ENCODE data around the gene NTN1.
A peak's percentile ranks its signal among the peaks of the same experiment; 100 is the strongest.
"Not testable (repeated sequence)": the region's sequence is repeated elsewhere in the genome, so short reads cannot be mapped to it uniquely, and the experiment has no call there.

Gene NTN1

DNA sequence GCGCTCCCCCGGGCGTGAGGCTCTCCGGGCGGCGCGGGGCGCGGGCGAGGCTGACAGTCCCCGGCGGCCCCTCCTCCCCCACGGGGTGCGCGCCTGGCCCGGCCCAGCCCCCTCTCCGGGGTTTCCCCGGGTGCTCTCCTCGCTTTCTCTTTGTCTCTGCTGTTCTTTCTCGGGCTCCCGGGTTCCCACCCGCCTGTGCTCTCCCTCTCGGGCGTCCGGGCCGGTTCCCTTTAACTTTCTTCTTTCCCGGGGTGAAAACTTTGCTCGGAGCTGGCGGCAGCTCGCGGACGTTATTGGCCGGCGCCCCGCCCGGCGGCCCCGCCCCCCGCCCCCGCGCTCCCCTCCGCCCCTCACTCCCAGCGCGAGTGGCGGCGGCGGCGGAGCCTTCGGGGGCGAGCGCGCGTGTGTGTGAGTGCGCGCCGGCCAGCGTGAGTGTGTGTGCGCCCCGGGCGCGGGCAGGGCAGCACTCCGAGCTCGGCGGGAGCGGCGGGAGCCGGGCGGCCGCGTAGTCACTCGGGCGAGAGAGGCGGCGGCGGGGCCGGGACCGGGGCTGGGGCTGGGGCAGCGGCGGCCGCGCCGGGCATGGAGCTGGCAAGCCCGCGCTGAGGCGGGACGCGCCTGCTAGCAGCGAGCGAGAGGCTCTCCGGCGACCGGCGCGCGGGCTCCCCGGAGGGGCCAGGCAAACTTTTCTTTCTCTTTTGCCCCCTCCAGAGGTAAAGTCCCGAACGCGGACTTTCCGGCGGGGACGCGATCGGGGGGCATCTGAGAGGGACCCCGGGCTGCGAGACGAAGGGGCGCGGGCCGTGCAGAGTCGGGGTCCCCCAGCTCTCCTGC, at the start of gene NTN1:
Gene NTN1 (plus strand): TSS at position 353 of the 834 bp plus-strand sequence. CDS start 864 bp downstream, outside the sequence.
- DNase-seq, result peak; percentile 25 to 49 (median 34)

DNA sequence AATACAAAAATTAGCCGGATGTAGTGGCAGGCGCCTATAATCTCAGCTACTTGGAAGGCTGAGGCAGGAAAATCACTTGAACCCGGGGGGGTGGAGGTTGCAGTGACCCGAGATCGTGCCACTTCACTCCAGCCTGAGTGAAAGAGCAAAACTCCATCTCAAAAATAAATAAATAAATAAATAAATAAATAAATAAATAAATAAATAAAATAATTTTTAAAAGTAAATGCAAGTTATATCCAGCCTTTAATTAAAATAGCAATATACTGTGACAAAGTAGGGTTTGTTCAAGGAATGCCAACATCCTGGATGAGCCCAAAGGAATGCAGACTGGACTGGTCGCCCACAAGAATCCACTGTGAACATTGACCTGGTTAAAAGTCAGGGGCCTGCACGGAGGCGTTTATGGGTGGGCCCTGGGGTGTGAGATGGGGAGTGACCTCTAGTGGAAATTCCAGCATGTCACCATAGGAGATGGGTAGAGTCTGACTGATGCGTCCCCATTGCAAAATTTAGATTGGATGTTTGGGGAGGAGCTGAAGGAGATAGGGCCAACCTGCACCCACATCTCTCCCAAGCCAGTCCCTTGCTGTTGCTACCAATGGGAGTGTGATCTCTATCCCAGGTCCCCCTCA, 46.1 kb upstream of the NTN1 start:
- DNase-seq, result no peak

DNA sequence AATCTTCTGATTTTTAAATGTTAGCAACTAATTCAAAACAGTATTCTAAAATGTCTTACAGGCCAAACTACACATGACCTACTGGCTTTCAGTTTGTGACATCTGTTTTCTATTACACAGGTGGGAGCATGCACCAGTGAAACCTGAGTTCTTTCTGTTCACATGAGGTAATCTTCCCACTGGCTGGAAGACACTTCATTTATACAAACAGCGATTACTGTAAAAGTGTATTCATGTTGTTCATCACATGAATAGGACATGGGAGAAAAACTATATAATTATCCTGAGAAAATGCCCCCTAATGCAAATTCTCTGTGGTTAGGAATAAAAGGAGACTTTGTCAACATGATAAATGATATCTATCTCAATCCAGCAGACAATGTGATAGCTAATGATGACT, 44.7 kb upstream of the NTN1 start:
- DNase-seq, result no peak

DNA sequence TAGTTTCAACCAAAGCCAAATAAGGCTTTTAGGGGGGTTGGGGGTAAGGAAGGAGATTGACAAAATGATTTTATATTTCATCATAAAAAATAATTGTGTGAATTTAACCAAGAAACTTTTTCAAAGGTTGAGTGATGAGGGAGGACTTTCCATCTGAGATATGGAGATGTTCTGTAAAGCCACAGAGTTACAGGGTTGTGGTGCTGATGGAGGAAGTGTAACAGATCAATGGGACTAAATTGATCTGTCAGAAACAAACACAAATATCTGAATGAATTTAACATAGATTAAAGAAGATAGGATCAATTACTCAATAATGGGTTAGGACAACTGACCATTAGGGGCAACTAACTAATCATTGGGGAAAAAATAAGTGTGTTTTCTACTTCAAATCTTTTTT, 41.6 kb upstream of the NTN1 start:
- no peak for DNase-seq

DNA sequence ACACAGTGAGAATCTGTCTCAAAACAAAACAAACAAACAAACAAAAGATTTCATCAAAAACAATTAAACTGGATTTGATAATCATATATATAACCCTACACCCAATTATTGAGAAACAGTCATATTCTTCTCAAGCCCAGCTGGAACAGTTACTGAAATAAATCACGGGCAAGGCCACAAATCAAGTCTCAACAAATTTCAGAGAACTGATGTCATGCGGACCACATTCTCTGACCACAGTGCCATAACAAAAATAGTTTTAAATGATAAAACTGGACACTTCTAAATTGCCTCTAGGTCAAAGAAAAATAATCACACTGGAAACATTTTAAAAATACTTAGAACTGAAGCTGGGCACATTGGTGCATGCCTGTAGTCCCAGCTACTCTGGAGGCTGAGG, 39.9 kb upstream of the NTN1 start:
- DNase-seq, result no peak

DNA sequence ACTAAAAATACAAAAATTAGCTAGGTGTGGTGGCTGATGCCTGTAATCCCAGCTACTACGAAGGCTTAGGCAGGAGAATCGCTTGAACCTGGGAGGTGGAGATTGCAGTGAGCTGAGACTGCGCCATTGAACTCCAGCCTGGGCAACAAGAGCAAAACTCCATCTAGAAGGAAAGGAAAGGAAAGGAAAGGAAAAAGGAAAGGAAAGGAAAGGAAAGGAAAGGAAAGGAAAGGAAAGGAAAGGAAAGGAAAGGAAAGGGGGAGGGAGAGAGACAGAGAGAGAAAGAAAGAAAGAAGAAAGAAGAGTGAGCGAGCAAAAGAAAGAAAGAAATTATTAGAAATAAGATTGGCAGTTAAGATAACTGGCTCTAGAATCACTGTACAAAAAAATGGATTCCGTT, 37.1 kb upstream of the NTN1 start:
- not testable (repeated sequence) for DNase-seq

DNA sequence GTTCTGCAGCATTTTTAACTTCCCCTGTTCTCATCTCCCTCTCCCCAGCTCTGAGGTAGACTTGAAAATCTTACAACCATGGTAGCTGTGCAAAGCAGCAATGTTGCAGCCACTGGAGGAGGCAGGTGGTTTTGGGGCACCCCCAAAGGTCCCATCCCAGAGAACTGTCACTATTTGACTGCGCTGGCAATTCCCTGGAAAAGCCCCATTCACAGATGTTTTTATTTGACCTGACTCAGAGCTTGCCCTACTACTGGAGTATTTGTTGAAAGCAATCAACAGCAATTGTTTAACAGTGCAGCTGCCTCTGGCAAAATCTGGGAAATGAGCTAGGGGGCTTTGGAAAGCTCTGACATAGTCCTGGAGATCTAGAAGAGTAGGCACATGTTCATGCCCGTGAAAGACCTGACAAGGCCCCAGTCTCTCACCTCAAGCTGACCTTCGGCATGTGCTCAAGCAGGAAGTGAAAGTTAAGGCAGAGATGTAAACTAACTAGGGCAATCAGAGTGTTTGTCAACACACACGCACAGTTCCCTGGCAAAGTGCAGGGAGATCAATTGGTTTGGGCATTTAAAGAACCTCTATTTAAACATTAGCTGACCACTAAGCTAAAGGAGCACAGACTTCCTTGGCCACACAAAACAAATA, 36.1 kb upstream of the NTN1 start:
- DNase-seq, result no peak

DNA sequence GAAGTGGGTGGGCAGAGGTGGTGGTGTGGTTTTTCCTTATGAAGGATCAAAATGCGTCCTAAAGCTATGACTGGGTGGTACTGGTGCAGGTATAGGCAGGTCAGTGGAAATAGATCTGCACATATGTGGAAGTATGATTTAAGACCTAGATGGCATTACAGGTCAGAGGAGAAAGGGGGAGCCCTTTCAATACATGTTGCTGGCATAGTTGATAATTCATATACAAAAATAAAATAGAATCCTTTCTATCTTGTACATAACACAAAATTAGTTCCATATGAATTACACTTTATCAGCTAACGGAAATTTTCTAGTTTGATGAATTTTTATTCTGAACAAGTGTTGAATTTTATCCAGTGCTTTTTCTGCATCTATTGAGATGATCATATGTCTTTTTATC, 35.0 kb upstream of the NTN1 start:
- DNase-seq, result no peak

DNA sequence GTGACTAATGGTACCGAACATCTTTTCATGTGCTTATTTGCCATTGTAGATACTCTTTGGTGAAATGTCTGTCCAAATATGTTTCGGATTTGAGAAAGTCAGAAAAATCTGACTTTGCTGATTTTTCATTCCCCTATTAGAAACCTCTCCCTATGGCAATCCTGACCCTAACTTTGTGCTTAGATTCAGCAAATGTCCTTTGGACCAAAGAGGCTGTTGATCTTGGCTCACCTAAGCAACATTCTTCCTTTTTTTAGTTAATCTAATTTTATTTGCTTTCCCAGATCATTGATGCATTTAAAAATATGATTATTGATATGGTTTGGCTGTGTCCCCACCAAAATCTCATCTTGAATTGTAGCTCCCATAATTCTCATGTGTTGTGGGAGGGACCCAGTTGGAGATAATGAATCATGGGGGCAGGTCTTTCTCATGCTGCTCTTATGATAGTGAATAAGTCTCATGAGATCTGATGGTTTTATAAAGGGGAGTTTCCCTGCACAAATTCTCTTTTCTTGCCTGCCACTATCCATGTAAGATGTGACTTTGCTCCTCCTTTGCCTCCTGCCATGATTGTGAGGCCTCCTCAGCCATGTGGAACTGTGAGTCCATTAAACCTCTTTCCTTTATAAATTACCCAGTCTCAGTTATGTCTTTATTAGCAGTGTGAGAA, 32.9 kb upstream of the NTN1 start:
- DNase-seq, result not testable (repeated sequence)

DNA sequence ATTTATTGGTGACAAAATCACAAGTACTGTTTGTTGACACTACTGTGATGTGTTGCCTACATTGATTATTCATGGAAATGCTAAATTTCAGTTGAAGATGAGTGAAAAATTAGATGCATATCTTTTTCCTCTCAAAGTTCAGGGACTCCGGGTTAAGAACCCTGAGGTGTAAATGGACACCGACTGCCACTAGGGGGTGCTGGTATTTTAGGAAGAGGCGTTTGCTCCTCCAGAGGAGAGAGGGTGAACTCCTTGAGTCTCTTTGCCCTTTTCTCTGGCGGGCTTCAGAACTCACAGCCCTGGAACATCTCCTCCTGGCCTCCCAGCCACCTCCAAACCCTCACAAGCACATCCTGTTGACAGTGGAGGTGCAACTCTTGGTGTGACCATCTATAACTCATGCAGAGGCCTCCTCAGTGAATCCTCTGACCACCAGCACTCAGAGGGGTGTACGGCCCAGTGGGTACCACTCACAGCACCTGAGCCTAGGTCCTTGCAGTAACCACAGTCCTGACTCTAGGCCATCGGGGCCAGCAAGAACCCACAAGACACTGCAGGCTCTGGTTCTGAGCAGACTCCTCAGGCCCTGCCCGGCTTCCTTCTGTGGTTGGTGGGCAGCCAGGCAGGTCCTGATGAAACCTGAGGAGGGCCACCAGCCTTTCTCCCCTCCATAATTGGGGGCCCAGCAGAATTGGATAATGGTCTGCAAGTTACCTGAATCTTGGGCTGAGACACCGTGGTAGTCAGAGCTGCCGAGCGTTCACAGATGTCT, 29.6 kb upstream of the NTN1 start:
- DNase-seq, result peak; percentile 15 to 70 (median 37)

DNA sequence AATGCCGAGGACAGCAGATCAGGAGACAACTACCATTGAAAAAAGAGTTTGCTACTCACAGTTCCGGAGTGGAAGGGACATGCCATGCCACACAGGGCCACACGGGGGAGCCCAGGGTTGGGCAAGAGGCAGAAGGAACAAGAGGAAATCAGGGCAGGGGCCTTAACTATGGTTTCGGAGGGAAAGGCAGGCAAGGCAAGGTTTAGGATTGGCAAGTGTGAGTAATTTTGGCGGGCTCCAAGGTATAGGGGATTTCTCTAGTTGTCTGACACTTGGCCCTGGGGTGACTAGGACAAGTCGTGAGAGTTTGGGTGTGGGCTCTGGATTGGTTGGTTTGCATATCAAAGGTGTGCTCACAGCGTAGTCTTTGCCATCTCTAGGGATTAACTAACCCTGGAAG, 27.0 kb upstream of the NTN1 start:
- DNase-seq, result peak in 3 of 6 experiments; percentile 31 to 43 (median 33)

DNA sequence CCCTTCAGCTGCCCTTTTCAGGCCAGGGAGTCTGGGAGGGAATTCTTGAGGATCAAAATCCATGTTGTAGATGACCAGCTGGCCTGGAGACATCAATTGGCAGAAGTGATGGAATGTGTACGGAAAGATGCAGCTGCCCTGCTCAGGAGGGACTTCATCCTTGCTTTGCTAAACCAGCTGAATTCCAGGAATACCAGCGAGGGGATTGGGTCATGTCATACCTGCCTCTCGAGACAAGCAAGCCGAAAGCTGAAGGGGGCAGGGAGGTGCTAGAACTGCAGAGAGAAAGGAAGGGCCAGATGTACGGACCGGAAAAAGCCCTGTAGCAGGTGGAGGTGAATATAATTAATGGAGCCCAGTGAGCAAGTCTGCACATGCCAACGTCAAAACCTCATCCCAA, 25.6 kb upstream of the NTN1 start:
- no peak for DNase-seq

DNA sequence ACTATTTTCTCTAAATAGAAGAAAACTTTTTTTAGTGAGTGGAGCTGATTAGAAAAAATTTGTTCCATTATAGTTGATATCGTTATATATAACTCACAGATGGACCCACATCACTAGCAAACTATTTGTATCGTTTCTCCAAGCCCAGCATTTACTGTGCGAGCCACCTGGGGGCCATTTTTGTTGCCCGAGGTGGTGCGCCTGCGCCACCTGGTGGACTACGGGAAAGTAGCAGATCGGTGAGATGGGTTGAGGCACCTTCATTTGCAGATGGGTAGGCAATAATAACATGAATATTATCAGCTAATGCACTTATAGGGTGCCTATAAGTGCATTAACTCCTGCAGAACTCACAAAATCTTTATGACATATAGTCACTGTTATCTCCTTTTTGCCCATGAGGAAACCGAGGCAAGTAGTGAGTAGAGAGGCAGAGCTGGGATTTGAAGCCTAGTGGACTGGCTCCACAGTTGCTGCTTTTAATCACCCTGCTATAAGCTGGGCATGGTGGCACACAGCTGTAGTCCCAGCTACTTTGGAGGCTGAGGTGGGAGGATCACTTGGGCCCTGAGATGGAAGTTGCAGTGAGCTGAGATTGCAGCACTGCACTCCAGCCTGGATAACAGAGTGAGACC, 23.2 kb upstream of the NTN1 start:
- peak; percentile 59 to 82 (median 65) for DNase-seq

DNA sequence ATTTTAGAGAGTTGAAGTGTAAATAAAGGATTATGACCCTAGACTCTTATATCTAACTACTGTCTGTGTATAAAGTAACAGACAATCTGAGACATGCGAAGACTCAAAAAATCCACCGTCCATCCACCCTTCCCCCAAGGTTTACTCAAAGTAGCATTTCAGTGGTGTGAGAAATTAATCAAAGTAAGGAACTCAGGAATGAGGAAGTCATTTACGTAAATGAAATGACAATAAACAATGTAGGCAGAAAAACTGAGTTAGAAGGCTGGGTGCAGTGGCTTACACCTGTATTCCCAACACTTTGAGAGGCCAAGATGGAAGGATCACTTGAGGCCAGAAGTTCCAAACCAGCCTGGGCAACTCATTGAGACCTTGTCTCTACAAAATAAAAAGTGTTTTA, 19.8 kb upstream of the NTN1 start:
- DNase-seq, result no peak

DNA sequence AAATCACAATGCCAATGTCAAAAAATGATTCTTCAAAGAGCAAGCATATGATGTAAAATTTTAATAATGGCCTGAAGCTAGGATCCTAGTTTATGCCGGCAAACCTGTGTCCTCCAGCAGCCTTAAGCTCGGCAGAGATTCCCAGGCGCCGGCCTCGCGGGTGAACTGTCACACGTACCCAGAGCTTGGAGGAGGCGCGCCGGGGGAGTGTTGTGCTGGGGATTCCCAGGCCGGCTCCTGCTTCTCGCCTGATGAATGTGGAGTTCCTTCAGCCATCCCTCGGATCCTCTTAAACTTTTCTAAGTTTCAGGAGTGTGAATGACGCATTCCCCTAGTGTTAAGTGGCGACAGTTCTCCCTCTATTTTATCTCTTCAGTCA, 19.1 kb upstream of the NTN1 start:
- DNase-seq, result no peak

DNA sequence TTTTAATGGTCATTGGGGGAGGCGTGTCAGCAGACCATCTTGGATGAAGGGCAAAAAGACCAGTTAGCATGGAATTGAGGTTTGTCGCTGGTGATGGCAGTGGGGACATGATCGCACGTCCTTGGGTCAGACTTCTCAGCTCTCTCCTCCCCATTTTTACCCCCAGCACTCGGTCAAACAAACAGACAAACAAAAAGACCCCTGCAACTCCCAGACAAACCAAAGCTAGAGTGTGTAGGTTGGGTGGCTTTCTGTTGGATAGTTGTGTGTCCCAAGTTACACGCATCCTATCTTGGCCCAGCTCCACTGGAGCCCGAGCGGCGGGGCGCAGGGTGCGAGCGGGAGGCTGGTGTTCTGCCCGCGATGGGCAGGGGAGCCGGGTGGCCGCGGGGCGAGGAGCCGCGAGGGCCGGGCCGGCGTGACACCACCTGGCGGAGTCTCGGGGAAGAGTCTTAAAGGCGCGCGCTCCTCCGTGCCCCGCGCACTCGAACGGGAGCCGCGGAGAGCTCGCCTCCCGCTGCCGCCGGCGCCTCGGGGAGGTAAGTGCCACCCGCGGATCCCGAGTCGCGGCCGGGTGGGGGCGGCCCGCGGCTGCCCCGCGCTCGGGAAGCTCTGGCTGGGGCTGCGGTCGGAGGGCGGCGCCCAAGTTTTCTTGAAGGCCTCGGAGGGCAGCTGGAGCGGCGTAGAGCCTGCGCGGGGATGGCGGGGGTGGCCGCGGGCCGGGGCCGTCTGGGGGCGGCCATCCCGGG, 18.5 kb upstream of the NTN1 start:
- peak in 2 of 6 experiments; percentile 10 to 26 for DNase-seq

DNA sequence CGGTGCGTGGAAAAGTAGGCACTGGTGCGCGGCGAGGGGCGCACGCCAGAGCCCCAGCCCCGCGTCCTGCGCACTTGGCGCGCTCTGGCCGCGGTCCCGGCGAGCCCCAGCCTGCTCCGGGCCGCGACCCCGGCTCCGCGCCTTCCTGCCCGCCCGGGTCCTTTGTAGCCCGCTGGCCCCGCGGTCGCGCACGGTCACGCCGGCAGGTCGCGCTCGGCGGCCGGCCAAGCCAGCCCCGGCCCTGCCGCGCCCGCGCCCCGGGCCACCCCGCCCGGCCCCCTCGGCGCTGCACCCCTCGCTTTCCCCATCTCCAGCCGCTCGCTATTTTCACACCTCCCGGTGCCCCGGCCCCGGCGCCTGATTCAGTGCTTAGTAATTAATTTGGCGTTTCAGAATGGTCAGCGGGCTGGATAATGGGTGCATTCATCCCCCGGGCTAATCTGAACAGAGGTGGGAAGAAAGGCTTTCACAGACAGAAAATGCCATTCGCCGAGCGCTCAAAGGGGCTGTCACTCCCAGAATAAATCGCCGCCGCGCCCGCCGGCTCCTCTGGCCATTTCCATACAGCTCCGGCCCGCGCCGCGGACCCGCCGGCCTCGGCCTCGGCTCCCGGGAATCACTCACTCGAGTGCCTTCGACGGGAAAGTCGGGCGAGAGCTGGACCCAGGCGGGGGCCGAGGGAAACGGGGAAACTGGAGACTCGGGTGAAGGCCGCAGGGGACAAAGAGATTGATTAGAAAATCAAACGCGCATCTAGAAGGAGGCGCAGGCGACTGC, 17.8 kb upstream of the NTN1 start:
- DNase-seq, result no peak

DNA sequence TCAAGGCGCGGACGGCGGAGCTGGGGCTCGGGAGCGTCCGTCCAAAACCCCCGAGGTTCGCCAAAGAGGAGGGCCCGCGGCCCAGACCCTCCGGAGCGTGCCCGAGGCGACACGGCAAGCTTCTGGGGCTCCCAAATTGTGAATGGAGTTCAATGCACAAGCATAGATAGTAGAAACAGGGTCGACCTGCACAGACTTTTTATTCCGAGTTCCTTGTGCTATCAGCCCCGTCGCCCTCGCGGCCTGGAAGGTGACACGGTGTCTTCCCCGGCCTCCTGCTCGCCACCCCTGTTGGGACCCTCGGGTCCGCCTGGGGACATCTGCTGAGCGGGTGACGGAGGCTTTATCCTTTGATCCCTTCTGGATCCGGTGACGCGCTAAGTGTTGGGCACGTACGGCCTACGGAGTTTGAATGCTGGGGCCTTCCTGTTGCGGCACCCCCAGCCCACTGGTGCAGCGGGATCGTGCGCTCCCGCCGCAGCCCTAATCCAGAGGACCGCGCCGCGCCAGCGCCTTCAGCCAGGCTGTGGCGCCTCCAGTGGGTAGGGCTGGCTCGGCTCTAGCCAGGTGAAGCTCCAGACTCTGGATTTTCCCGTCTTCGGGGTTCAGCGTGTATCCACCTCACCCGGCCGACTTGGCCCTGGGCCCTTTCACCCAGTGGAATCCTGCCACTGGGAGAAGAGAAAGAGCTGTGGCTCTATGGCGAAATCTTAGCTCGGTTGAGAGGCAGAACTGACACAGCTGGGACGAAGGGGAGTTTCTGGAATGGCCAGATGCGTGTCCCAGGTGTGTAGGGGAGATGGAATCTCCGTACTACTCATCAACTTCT, 17.0 kb upstream of the NTN1 start:
- DNase-seq, result peak in 1 of 6 experiments; percentile 16

DNA sequence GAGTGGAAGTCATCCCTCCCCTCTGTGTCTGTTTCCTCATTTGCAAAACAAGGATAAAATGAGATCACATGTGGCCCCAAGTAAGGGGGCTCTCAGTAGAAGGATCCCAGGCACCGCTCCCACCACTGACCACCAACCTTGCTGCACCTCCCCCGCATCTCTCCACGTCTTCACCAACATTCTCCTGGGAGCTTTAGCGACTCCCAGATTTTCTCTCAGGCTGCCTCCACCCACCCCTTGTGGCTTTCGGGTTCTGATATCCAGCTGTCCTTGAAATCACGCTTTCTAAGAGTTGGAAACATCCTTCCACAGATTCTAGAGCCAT, 16.4 kb upstream of the NTN1 start:
- DNase-seq, result no peak
